CD4-positive, alpha-beta T cell treated with Interleukin-10 for 1 hour (primary cell): ENCODE measurements around the gene ACSL1.

ENCODE experiments used
- DNase-seq: peaks from one replicate; pipeline ENCODE4 v3.0.0-alpha.2; 2020

The ACSL1 gene

DNA sequence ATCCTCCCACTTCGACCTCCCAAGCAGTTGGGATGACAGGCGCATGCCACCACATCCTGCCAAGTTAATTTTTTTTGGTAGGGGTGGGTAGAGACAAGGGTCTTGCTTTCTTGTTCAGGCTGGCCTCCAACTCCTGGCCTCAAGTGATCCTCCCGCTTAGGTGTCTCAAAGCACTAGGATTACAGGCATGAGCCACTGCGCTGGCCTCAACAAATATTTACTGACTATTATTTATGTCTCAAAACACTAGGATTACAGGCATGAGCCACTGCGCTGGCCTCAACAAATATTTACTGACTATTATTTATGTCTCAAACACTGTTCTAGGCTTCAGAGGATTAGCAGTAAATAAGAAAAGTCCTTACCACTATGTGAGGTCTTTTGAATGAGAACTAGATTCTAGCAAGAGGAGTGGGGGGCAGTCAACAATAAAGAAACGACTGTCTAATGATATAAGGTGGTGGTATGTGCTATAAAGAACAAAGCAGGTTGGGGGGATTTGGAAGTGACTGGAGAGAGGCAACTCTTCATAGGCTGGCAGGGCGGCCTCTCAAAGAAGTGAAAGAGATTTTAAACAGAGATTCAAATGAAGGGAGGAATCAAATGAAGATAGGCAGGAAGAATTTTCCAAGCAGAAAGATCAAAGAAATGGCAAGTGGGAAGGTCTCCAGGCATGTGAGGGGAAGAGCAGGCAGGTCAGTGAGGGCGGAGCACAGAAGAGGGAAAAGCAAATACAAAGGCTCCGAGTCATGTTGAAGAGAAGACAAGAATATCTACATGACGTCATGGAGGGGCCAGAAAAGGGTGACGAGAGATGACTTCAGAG, 12.7 kb upstream of the ACSL1 start:
- DNase-seq: no peak

DNA sequence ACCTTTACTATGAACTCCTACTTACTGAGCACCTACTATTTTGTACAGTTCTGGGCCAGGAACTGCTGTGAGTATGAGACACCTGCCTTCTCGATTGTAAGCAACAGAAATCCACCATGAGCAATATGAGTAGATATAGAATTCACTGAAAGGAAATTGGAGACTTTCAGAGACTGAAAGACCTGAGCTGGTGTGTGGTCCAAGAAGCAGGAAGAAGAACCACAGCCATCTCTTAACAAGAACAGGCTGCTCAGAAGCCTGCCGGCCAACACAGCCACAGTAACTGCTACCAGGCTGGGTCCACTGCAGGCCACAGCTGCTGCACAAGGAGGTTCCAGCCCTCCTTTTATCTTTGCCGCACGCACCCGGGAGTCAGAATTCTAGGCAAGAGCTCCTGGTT, 10.8 kb upstream of the ACSL1 start:
- DNase-seq: no peak

DNA sequence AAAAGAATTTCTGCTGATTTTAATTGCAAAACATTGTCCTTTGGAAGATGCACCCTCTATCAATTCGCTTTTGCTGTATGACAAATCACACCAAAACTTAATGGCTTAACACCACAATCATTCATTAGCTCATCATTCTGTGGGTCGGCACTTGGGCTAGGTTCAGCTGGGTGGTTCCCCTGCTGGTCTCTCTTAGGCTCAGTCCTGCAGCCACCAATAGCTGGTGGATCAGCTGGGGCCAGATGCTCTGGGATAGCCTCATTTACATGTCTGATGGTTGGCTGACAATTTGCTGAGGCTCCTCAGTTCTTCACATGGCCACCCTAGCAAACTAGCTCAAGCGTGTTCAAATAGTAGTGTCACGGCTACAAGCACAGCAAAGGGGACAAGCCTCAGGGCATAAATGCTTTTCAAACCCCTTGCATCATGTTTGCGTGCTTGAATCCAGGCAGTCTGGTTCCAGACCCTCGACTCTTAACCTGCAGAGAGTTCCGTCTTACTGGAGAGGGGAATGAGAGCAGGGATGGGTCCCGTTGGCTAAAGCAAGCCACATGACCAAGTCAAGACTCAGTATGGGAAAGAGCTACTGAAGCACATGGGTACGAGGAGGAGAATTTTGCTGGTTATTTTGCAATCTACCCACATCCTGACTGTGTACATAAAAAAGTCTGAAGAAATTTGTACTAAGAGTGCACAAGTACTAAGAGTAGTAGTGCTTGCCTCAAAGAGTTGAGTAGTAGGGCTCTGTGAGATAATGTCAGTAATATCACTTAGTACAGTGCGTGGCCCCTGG, 7.5 kb upstream of the ACSL1 start:
- no peak for DNase-seq

DNA sequence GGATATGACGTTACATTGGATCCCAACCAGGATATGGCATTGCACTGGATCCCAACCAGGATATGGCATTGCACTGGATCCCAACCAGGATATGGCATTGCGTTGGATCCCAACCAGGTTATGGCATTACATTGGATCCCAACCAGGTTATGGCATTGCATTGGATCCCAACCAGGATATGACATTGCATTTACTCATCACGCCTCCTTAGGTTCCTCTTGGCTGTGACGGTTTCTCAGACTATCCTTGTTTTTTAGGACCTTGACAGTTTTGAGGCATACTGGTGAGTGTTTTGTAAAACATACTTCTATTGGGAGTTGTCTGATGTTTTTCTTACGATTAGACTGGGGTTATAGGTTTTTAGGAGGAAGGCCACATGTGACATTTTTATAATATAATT, 5.4 kb upstream of the ACSL1 start:
- no peak for DNase-seq

DNA sequence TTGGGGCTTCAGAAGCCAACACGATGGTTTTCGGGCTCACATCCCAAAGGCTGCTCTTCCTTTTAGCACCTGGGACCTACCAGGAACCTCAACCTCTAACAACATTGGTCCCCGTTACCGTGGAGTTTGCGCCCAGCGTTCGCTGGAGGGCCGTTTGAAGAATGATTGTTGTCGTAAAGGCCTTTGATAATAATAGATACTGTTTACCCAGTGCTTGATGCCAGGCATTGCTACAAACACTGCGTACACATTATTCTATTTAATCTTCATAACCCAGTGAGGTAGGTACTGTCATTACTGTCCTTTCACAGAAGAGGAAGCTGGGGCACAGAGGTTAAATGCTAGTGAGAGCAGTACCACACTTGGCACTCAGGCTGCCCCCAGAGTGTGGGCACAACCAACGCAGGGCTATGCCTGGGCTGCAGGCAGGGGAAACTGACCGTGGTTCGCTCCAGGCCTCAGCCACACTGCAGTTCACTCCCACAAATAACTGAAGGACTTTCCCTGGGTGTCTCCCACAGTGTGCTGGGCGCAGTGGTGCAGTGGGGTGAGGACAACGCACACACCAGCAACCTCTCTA, 1.0 kb upstream of the ACSL1 start:
- DNase-seq: no peak

DNA sequence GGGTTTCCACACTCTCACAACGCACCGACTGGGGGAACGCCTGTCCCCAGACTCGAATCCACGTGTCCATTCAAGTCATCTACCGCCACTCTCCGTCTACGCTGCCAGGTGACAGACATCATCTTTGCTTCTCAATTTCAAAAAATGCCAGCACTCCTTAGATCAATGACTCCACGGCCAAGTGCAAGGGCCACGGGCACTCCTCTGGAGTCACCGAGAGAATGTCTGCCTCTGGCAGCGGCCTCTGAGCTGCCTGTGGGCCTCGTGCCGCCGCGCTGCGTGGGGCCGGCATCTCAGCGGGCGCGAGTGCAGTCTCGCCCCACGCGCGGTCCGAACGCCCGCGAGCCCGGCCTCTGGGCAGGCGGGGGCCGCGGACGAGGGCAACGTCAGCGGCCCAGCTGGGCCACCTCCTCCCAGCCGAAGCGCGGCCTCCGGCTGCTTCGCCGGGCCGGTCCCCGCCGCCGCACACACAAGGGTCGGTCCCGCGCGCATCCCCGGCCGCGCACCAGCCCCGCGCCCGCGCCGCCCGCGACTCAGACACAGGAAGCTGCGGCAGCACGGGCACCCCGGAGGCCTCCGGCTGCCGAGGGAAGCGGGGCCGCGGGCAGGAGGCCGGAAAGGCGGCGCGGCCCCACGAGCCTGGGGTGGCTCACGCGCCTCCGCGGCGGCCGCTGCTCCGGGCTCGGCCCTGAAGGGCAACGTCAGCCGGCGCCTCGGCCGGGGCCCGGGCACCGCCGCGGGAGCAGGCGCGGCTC, 450 bp downstream of the ACSL1 start:
- DNase-seq: peak; percentile 55

DNA sequence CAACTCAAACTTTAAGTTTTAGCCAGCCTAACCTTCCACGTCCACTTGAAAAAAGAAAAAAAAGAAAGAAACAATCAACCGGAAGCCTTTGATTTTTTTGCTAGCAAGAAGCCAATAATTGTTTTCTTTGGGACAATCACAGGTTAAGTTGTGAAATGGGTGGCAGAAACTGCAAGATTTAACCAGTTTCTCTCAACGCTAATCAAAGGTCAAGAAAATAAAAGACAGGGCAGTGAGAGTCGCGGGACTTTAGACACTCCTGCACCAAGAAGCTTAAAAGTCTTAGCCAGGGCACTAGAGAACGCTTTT, 1.0 kb downstream of the ACSL1 start:
- DNase-seq: no peak

DNA sequence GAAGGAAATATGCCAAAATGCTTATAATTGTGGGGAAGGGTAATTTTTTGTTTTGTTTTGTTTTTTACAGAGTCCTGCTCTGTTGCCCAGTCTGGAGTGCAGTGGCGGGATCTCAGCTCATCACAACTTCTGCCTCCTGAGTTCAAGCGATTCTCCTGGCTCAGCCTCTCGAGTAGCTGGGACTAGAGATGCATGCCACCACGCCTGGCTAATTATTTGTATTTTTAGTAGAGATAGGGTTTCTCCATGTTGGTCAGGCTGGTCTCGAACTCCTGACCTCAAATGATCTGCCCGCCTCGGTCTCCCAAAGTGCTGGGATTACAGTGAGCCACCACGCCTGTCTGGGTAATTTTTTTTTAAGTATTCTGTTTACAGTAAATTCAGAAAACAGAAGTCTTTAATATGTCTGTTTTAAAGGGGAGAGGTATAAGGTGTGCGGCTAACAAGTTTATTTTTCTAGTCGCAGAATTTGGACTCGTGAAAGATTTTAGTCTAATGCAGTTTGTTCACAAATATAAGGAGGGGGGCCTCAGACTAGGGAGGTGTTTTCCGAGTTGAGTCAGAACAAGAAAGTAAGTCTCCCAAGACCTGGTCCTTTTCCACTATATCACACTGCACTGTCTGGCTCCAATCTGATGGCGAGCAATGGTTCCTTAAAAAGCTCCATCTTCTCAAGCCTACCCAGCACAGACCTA, 1.5 kb downstream of the ACSL1 start:
- peak; percentile 21 for DNase-seq

DNA sequence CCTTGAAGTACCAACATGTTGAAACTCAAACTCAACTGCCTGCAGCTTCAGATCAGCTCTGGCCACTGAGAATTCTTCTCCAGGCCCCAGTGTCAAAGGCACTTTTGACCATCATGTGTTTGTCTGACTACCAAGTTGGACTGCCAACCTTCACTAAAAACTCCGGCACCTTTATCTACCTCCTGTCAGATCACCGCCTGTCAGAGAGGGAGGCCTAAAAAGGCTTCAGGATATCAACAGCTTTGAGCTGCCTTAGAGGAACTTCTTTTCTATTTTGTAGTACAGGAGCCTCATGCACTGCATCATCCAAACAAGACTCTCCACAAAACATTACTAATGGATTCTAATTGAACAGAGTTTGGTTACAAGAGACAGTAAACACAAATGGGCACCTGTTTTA, 2.8 kb downstream of the ACSL1 start:
- DNase-seq: no peak

DNA sequence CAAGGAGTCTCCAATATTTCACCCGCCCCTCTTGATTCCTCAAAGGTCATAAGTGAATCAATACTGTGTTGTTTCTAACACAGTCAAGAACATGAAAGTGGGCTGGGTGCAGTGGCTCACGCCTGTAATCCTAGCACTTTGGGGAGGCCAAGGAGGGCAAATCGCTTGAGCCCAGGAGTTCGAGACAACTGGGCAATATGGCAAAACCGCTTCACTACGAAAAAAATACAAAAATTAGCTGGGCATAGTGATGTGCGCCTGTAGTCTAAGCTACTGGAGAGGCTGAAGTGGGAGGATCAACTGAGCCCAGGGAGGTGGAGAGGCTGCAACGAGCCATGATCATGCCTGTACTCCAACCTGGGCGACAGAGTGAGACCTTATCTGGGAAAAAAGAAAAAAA, 3.4 kb downstream of the ACSL1 start:
- DNase-seq: no peak

DNA sequence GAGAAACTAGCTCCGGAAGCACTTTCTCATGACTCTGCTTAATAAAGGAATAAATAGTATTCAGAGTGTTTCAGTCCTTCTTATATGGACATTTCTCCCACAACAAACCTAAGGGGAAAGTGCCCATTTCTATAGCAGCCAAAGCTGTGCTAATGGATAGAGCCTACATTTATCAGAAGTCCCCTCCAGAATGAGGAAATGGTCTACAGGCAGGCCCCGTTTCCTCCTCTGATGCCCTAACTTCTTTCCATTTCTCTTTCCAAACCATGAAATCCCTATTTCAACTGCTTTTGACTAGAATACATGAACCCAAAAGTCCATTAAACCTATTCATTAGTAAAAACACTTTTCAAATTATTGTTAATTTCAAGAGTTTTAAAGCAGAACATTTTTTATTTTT, 4.5 kb downstream of the ACSL1 start:
- no peak for DNase-seq

DNA sequence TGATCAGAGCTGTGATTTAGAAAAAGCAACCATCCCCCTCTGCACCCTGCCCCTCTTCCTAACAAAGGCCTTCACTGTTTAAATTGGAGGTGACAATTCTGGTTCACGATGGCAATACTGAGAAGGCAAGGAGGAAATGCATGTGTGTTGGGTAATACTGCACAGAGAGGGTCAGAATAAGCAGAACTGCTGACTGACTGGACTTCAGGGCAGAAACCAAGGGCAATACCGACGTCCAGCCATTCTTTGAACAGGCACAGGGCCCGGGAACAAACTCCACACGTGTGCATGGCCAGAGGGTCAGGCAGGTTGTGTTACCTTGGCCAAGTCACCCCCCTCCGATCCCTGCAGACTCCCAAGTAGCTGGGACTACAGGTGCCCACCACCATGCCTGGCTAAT, 6.0 kb downstream of the ACSL1 start:
- no peak for DNase-seq

DNA sequence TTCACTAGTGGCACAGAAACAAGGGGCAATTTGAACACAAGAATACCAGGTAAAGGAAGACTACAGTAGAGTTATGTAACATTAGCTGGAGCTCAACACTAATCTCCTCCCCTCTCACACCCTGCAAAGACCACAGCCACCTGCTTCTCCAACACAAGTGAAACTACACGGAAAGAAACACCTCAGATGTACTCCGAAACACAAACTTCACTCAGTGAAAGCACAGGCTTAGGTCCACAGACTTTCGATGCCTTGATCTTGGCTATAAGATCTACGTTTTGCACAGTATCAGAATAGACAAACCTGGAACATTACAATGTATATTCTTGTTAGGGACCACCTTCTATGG, 7.6 kb downstream of the ACSL1 start:
- DNase-seq: no peak

DNA sequence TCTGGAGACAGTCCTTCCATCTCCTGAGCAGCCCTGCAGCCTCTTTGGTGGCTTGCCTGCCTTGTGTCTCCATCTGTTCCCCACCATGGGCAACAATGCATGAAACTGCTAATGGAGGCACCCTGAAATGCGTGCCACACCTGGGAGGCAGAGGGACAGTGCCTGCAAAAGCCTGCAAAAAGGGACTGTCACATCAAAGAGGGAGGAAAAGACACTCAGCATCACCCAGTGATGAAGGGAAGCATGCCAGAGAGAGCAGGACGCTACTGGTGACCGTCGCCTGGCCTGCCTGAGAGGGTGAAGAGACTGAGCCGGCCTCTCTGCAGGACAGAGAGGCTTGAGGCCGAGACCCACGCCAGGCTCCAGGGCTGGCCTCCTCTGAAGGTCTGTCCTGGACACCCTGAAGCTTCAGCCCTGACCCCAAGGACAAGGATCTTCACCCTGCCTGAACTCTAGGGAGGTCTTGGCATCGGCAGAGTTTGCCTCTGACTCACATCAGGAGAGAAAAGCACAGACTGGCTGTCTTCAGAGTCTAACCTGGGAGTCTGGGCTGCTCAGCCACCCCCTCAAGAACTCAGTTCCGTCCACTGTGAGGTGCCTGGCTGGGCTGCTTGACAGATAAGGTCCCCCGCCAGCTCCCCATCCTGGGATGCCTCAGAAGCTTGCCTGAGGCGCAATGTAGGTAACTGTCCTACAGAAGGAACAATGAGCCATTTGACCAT, 8.1 kb downstream of the ACSL1 start:
- DNase-seq: no peak

DNA sequence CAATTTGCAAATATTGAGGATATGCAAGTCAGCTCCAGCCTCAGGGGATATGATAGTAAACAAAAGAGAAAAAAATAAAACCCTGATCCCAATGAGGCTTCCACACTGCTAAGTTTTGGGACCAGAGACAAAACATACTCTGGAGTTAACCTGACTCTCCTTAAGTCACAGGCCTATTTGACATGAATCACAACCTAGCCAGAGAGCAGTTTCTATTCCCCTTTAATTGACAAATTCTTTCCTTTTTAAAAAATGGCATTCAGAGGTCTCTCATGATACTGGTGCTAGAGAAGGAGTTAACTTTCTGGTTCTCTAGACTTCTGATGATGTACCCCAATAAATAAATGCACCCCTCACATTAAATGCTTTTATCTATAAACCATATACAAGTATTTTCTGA, 8.8 kb downstream of the ACSL1 start:
- no peak for DNase-seq

DNA sequence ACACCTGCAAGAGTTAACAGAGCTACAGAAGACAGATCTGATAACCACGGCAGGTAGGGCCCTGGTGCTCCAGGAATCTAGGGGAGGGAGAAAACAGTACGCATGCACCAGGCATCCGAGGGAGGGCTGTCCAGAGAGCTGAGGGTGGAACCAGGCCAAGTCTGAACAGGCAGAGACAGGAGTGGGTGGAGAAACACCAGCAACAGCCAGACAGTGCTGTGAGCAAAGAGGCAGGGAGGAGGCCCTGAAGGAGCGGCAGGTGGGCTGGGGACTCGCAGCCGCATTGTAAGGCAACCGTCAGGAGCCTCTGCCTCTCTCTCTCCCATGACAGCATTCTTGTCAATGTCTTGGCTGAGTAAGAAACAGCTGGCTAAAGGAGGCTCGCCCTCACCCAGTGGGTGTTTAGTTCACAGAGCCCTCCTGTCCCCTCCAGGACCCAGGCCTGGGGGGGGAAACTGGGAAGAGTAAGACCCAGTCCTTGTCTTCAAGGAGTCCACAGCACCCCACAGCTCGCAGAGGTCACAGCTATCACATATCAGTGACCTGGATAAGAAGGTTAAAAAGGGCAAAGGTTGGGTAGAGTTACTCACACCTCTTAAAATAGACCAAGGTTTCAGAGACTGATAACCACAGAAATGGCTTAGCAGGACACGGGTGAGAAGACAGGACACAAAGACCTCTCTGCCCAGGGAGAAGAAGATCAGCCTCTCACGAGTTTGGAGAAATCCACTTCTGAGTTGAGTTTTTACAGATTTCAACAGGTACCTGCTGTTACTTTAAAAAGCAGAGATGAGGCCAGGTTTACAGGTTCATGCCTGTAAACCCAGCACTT, 10.5 kb downstream of the ACSL1 start:
- no peak for DNase-seq

DNA sequence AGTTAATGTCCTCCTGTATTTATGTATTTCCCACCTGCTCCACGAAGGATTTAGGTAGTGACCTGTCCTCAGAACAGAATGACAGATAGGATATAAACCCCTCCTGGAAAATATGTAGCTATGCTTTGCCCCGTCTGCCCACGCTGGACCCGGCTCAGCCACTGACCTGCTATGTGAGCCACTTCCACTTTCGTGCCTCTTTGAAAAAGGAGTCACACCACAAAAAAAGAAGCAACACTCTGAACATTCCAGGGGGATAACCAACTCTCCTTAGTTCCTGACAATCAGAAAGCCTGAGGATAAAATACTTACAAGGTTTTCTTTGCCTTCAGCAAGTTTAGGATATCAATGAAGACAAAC, 11.1 kb downstream of the ACSL1 start:
- no peak for DNase-seq

DNA sequence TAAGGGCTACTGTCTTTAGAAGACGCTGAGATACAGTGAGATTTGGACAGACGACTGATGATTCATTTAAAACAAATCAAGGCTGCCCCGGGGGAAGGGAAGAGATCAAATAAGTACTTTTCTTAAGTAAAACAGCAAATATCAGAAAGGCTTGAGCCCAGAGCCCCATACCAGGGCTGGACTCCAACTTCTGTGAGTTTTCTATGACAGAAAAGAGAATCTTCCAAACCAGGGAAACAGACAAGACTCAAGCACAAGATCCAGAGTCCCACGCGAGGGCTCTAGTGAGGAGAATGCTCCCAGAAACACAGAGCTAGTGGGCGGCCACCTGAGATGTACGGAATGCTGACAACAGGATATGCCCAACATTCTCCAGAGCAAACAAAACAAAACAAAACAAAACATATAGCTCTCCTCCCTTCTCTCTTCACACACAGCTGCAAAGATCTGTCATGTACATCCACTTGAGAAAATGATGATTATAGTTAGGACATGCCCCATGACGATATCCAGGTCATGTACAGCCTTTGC, 13.1 kb downstream of the ACSL1 start:
- no peak for DNase-seq

DNA sequence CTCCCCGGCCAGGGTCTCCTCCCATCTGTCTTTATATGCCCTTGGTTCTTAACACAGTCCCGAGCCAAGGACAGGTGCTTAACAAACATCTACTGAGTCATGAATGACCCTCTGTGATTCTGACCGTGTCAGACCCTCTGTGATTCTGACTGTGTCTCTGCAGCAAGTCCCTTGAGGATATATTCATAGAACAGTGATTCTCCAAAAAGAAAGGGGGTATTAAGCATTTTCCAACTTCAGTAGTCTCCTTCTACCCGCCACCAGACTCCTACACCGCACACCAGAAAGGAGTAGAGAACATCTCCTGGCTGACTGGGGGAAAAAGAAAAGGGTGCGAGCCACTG, 13.6 kb downstream of the ACSL1 start:
- DNase-seq: no peak

DNA sequence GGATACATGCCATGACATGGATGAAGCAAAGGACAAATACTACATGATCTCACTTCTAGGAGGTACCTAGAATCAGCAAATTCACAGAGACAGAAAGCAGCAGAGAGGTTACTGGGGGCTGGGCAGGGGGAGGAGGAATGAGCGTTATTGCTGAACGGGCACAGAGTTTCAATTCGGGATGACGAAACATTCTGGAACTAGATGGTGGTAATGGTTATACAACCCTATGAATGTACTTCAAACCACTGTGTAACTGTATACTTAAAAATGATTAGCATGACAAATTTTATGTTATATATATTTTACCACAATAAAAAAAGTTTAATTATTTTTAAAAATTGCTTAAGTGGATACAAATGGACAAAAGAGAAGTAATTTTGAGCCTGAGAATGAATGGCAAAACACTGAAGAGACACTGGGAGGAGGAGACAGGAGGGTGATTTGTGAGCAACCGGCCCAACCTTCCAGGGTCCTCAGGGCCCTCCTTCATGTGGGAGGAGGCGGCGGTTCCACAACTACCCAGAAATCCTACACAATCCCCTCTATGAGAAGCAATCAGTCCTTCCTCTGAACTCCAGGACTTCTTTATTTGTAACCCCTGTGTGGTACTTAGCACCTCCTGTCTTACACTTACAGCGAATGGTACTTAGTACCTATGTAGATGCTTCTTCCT, 14.1 kb downstream of the ACSL1 start:
- DNase-seq: no peak

DNA sequence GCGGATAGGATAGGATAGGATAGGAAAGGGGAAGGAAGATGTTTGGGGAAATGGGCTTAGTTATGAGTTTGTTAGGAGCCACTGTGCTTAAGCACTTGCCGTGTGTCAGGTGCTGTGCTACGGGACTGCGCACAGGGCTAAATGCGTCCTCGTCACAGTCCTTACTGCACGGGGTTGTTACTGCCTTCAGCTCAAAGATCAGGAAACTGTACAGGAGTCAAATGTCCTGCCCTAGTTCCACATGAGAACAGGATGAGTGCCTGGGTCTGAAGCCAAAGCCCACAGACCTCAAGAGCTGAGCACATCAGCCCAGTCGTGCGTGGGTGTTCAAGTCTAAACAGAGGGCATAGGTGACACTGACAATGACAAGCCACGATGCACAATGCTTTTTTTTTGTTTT, 15.0 kb downstream of the ACSL1 start:
- DNase-seq: no peak
